HL-60 (cell line): Measurements from ENCODE around the gene SLAIN2.

Source experiments
- CTCF ChIP-seq: IDR thresholded peaks from one replicate; pipeline ENCODE4 v1.5.1; 2011; ENCODE audit warnings: low read length, control low read depth, inconsistent platforms; ENCODE audit not compliant: insufficient read depth
- POLR2AphosphoS5 ChIP-seq: IDR thresholded peaks from 2 replicates; pipeline ENCODE4 v1.6.1; 2012; ENCODE audit warnings: low read depth
- REST ChIP-seq: IDR thresholded peaks from 2 replicates; pipeline ENCODE4 v1.6.1; 2012; ENCODE audit warnings: low read depth; ENCODE audit not compliant: insufficient replicate concordance
- SPI1 ChIP-seq: IDR thresholded peaks from 2 replicates; pipeline ENCODE4 v1.6.1; 2012; ENCODE audit warnings: low read depth, mild to moderate bottlenecking, borderline replicate concordance

DNA sequence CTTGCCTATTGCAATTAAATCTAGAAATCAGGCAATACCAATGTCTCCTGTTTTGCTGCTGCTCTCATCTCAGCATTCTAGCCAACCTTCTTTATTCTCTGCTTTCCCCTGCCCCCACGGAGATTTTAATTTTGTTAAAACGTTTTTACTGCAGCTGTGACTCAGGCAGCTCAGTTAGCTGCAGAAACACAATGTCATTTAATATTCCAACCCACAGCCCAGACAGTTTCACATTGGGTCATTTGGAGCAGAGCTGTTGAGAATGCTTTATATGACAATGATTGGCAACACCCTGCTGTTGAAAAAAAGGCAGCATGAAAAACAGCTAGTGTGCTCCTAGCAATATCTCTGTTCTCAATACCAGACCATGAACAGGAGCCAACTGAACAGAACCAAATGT lies 129.2 kb downstream of the SLAIN2 start:
- TF ChIP-seq POLR2AphosphoS5 (no peak), REST (no peak), CTCF (no peak), SPI1 (no peak)
